Stimulated activated CD8-positive, alpha-beta memory T cell treated with anti-CD3 and anti-CD28 coated beads, Interleukin-12 subunit alpha, Interleukin-12 subunit beta, amount 100 ng/mL, for 4 hours (primary cell): ENCODE data around the gene DLL1.

Source experiments
- DNase-seq: peaks from one replicate; pipeline ENCODE4 v3.0.0-alpha.2; 2020; ENCODE audit warnings: low read depth

The DLL1 gene

DNA sequence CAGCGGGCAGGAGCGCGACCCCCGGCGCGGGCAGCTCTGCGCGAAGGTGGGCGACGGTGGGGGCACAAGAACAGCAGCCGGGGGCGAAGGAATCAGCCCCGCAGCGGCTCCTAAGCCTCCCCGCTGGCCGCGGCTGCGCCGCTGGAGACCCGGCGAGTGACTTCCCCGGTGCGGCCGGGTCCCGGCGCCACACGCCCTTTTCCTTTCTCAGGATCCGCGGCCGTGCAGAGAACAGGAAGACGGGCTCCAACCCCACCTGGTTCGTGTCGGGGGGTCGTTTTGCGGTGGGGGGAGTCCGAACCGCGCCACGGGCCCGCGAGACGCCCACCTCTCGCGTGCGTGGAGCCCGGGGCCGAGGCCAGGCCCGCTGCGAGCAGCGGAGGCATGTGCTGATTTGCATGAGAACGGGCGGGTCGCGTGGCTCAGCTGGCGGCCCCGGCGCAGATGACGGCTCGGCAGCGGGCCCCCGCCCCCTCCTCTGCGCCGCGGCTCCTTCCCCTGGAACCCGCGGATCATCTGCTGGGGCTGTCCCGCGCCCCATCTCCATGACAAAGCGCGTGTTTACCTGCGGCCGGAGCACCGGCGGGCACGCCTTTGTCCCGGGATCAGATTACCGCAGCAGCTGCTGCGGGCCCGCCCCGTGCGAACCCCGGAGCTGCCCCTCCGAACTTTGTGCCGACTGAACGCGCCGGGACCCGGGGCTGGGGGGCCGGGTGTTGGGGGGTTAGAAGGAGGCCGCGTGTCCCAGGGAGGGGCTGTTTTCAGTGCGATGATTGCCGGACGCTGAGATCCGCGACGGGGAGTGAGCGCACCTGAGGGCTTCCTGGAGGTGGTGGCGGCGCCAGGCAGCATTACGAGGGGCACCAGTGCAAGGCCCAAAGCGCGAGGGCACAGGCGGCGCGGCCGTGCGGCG is 4.9 kb upstream of the DLL1 start:
- DNase-seq, result peak; percentile 48

DNA sequence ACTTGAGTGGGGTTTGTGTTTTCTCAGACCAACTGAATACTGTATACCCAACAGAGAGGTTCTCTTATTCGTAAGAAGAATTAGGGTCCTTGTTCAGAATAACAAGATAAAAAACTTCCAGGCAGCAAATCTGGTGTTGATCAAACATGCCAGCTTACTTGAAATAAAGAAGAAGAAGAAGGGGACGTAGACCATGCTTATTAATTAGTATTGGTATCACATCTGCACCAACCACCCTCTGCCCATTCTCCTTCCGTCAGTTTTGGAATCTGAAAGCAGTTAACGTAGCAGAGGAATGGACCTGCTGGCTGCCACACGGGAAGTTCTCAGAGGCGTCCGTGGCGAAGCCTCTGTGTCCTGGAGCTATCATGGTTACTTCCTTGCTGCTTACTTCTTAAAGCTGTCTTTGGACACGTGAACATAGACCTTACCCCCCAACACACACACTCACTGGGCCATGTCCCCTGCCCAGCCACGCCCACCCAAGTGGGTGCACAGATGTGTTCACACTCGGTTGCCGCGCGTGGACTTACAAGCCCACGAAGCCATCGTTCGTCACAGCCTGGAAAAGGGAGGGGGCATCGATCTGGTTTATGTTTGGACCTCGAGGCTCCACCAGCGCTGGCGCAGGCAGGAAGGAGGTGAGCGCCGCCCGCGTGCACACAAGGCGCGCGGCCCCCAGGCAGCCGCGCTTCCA is 4.1 kb upstream of the DLL1 start:
- DNase-seq, result no peak

DNA sequence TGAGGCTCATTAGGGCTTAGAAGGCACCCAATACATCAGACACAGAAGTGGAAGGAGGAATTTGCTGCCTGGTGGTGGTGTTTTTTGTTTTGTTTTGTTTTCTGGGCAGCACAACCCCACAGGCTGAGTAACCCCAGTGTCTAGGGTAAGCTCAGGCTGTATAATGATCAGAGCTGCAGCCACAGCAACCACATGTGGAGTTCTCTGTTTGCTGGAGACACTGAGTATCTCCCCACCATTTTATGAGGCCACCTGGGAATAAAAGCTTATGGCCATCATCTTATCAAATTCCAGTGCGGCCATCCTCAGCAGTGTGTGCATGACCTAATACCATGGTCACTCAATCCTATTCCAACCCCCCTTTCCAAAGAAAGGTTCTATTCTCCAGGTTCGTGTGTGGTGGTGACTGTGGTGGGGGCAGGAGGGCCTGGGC is 3.4 kb upstream of the DLL1 start:
- no peak for DNase-seq

DNA sequence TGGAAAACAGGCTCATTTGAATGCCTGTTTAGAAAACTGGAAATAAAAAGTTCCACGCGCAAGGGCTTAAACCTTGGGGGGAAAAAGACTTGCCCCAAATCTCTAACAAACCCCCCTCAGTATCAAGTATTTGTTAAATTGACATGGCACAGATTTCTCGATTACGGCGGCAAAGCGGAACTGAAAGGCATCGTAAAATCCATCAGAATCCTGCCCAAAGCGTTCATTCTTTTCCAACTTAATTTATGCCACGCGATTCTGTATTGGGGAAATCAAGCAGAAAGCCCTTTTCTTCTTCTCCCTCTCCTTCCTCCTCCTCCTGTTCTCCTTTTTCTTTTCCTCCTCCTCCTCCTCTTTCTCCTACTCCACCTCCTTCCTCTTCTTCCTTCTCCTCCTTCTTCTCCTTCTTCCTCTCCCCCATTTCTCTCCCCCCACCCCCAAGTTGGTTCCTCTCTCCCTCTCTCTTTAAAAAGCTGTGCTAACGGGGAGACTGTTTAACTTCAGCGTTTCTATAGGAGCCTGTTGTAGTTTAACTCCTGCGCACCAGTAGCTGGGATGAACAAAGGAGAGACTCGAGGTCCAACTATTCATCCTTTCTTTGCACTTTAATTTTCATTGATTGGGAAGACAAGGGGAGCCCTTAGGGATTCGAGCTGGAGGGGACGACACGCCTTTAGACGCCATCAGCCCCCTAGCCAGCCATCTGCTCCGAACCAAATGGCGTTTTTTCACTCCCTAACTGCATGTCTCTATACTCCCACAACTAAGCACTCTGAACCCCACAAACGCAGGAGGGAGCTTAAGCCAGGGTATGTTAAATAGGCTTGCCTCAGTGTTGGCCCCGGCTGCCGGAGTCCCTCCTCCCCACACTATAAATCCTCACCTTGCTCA is 2.7 kb upstream of the DLL1 start:
- no peak for DNase-seq

DNA sequence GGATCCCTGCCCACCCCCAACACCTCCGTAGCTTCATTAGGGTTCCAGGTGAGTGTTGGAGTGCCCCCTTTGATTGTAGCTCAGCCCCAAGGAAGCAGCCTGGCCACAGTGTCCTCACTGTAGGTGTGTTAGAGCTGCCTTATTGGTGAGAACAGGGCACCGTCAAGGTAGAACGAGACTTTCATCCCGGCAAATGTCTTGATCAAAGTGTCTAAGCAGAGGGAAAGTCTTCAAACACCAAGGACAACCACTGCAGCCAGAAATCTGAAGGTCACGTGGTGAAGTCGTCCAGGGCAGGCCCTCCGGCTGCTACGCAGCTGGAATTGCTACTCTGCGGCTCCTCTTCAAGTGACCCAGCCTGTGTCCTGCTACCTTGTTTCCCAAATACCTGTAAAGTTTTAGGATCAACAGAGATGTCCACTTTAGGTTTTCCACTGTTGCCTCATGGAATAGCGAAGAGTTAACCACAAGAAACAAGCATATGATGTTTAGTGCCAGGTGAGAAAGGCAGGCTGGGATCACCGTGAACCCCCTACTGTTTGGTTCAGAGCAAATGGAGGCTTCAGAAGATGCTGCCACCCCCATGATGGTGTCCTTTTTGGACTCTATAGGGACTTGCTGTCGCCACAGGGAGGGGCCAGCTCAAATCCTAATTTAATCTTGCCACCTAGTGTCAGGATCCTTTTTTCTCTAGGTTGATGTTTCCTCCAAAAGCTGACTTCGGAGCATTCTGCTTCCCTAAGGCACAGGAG is 1.7 kb upstream of the DLL1 start:
- no peak for DNase-seq

DNA sequence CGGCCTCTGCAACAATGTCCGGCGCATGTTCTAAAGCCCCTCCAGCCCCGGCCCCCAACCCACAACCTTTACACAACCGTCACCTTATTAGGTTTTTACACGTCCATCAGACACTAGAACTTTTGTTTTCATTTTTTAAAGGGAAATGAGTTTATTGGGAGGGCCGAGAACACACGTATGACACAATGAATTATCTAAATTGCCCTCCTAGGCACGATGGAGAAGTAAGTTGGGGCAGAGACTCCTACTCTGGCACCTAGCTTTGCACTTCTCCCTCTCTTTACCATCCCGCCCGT is 1.2 kb upstream of the DLL1 start:
- DNase-seq, result no peak

DNA sequence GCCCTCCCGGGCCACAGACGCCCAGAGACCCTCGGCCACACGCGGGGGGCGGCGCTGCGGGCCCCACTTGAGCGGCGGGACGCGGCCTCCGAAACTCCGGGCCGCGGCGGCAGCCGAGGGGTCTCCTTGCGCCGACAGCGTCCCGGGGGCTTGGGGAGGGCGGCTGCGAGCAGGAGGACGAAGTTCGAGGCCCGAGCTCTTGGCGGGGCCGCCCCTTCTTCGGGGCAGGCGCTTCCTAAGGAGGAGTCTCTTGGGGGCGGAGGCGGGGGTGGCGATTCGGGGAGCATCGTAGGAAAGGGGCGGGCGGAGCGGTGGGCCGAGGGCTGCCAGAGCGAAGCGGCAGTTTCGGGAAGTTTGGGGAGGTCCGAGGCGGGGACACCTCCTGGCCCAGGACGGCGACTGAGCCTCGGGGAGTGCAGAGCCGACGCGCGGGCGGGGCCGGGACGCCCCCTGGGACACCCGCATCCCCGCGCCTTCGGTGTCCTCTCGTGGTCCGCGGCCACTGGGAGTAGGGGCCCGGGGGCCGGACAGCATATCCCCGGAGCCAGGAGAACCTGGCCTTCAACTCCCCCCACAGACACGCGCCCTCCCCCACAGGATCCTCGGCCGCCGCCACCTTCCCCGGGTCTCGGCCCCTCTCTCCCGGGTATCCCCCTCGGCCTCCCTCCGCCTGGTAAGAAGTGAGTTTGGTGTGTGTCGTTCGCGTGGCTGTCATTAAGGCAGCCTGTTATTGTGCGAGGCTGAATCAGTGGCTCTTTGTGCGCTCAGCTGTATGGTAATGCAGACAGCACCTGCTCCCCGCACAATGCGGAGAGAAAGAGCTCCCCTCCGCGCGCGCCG is 613 bp upstream of the DLL1 start:
- no peak for DNase-seq

DNA sequence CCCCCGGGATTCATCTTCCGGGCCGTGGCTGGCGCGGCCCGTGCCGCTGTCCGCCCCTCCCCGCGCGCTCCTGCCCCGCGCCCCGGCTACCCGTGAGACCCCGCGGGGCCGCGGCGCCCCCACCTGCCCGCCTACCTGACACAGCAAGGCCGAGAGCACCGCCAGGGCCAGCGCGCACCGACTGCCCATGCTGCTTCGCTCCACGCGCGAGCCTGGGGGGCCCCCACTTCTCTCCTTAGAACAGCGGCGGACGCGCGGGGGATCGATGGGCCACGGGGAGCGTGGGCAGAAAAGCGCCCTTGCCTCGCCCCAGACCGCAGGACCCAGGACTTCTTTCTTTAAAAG is 955 bp downstream of the DLL1 start:
- DNase-seq, result no peak

- no peak for DNase-seq
Measured at GRCh38 chr6:170289180-170289931, 1.5 kb downstream of the DLL1 start.

DNA sequence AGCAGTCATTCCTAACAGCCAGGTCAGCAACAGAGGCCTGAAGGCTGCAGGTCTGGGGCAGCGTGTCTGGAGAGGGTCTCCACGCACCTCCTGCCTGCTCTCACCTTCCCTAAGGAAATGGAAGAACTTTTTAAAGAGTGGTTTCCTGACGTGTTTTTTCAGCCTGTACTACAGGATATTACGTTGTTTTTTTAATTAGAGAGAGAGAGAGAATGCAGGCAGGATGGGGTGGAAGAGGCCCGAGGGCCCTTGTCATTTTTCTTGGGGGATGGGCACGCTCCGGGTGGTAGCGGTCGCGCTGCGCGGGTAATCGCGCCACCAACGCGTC is 2.1 kb downstream of the DLL1 start:
- DNase-seq, result no peak

DNA sequence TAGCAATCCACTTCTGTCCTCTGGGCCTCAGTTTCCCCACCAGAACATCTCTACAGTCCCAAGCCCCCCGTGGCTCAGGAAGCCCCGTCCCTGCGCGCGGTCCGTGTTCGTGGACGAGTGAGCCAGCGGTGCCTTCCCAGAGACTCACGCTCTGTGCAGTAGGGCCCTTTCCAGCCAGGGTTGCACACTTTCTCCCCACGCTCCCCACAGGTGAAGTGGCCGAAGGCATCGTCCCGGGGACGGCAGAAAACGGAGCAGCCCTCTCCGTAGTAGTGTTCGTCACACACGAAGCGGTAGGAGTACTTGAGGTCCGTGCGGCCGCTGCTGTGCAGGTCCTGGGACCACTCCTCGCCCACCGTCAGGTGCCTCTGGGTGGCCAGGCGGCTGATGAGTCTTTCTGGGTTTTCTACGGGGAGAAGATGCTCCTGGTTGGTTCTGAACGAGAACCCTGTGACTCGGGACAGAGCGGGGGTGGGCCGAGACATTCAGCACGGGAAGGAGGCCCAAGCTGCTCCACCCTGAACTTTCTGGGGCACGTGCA is 2.7 kb downstream of the DLL1 start:
- DNase-seq, result no peak

- no peak for DNase-seq
Measured at GRCh38 chr6:170287371-170287876, 3.5 kb downstream of the DLL1 start.

- no peak for DNase-seq
Measured at GRCh38 chr6:170286934-170287265, 4.0 kb downstream of the DLL1 start.

DNA sequence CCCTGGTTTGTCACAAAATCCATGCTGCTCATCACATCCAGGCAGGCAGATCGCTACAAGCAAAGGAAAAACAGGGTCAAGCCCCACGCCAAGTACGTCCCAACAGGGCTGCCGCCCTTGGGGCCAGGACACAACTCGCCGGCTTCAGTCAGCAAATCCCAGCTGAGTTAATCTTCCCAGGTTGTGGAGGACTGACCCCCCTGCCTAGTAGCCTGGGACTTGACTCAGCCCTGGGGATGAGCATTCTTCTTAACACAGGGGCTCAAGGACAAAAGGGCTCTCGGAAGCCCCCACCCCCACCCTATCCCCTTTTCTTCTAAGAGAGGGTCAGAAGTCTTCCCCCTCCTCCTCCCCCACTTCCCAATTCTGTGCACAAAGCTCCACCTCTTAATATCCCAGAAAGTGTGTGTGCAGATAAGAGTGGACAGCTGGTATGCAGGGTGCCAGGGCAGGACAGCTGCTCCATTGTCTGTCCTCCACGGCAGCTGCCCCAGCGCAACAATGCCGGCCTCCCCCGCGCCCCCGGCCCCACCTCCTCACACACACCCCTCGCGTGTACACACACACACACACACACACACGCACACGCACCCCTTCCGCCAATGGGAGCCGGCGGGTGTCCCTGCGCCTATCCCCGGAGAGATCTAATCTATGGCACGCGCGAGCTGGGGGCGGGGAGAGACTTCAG is 4.5 kb downstream of the DLL1 start:
- DNase-seq, result no peak

- no peak for DNase-seq
Measured at GRCh38 chr6:170285482-170285881, 5.4 kb downstream of the DLL1 start.

GRCh38 chr6:170284866-170285469 is 5.9 kb downstream of the DLL1 start:
- DNase-seq, result no peak

GRCh38 chr6:170284126-170284773 is 6.6 kb downstream of the DLL1 start:
- DNase-seq, result no peak

DNA sequence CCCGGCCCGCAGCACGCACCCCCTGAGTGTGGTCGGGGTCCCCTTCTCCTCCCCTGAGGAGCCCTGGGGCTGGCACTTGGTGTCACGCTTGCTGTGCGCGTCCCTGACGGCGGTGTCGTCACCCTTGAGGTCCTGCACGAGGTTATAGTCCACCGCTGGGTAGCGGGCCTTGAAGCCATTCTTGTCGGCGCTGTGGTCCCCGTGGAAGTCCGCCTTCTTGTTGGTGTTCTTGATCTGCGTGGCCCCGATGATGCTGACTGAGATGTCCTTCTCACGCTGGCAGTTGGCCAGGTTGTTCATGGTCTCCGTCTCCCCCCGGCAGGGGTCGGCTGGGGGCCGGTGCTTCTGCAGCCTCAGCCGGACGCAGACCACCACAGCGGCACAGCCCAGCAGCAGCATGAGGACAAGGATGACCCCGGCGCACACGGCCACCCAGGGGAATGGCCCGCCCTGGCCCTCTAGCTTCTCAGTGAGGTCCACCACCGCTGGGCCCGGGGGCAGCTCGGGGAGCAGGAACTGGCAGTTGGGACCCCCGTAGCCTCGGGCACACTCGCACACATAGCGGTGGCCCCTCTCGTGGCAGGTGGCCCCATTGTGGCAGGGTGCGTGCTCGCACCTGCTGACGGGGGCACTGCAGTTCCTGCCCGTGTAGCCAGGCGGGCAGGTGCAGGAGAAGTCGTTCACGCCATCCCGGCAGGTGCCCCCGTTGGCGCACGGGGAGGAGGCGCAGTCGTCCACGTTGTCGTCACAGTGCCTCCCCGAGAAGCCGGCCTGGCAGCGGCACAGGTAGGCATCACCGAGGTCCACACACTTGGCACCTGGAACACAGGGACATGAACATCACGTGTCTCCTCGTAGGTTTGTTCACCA is 7.4 kb downstream of the DLL1 start:
- no peak for DNase-seq
